MCF 10A (cell line): ENCODE measurements around the gene DUSP11. TPM values are rescaled to one million over a fixed set of nuclear protein-coding genes. Genes with fewer than 3 reads are reported as not detected.

ENCODE experiments used
- BruUV-seq: library from RNA; stranded (reverse); fragments of 400-500 nt; replicated peaks from 2 replicates; lab custom pipeline; 2021; lab: Mats Ljungman, UMichigan
- CTCF ChIA-PET: fragments of 300-600 bp; sonication (Branson Sonifier 250); formaldehyde crosslinking; extraction: SDS; loops from one replicate; lab custom pipeline; 2021; ENCODE audit warnings: antibody characterized with exemption, inconsistent platforms; lab: Yijun Ruan, JAX
- POLR2A ChIA-PET: fragments of 300-600, 350-650 bp; sonication (Branson Sonifier 250); formaldehyde crosslinking; extraction: SDS; loops from one replicate; lab custom pipeline; 2020; ENCODE audit warnings: antibody characterized with exemption, inconsistent platforms; lab: Yijun Ruan, JAX
- DNase-seq: peaks from one replicate; pipeline ENCODE4 v3.0.0-alpha.2; 2018; ENCODE audit not compliant: unreplicated experiment
- H3K27ac Mint-ChIP-seq: one replicate; pipeline ENCODE4 v1.8.0; 2022; ENCODE audit warnings: mild to moderate bottlenecking, low read depth, mixed read lengths; ENCODE audit not compliant: unreplicated experiment
- H3K27me3 Mint-ChIP-seq: one replicate; pipeline ENCODE4 v1.8.0; 2022; ENCODE audit warnings: mixed read lengths; ENCODE audit not compliant: insufficient read depth, unreplicated experiment
- H3K36me3 Mint-ChIP-seq: one replicate; pipeline ENCODE4 v1.8.0; 2022; ENCODE audit warnings: mild to moderate bottlenecking, moderate library complexity, mixed read lengths; ENCODE audit not compliant: insufficient read depth, unreplicated experiment
- H3K4me1 Mint-ChIP-seq: one replicate; pipeline ENCODE4 v1.8.0; 2022; ENCODE audit warnings: mixed read lengths; ENCODE audit not compliant: insufficient read depth, unreplicated experiment
- H3K4me3 Mint-ChIP-seq: one replicate; pipeline ENCODE4 v1.8.0; 2022; ENCODE audit warnings: mild to moderate bottlenecking, moderate library complexity, mixed read lengths; ENCODE audit not compliant: unreplicated experiment
- H3K9me3 Mint-ChIP-seq: one replicate; pipeline ENCODE4 v1.8.0; 2022; ENCODE audit warnings: mixed read lengths; ENCODE audit not compliant: unreplicated experiment
- CTCF ChIP-seq: fragments of 200-600 bp; IDR thresholded peaks from one replicate; pipeline ENCODE4 v1.8.0; 2022; ENCODE audit warnings: antibody characterized with exemption, mild to moderate bottlenecking; ENCODE audit not compliant: unreplicated experiment
- intact Hi-C: fragments of 100-400 bp; cut with micrococcal nuclease; formaldehyde crosslinking; loops from 2 replicates; pipeline ENCODE4 v1.14.1; 2022
- total RNA-seq: library from RNA; stranded (reverse); gene quantifications from 2 replicates; pipeline ENCODE4 v1.2.3, GENCODE V29; 2022

DUSP11 gene
- total RNA-seq, 1 experiment from 2014 or later, result 45.0 TPM

- H3K9me3 Mint-ChIP-seq, result no peaks in the 10 kb centered on the region
- POLR2A ChIA-PET, result interaction anchor here (0.5 to 1.7 kb wide), 34 partner anchors 10 to 612 kb away, joined by 3 to 21 read pairs (median 5); partner anchors contain the start of genes DGUOK, DUSP11, MOB1A and MTHFD2
- H3K27ac Mint-ChIP-seq, result peak overlapping the region; percentile 98
- BruUV-seq, result no TSS peak
- peaks cover 15% of the 10 kb centered on the region for H3K36me3 Mint-ChIP-seq
- DNase-seq, result no peak
- H3K4me3 Mint-ChIP-seq, result peak overlapping the region; percentile 6
- intact Hi-C loops, result loop anchor here (2.0 kb wide), 1 partner anchor 155 kb away; no protein-coding TSS in a partner anchor
- CTCF ChIA-PET, result interaction anchor here (0.6 to 7.4 kb wide), 18 partner anchors 11 to 571 kb away, joined by 3 to 137 read pairs (median 4); partner anchors contain the start of gene BOLA3
- peaks cover 33% of the 10 kb centered on the region for H3K4me1 Mint-ChIP-seq
- TF ChIP-seq CTCF, result no peak
- H3K27me3 Mint-ChIP-seq, result no peaks in the 10 kb centered on the region
Measured at GRCh38 chr2:73827660-73828388, 47.9 kb upstream of the DUSP11 start.

DNA sequence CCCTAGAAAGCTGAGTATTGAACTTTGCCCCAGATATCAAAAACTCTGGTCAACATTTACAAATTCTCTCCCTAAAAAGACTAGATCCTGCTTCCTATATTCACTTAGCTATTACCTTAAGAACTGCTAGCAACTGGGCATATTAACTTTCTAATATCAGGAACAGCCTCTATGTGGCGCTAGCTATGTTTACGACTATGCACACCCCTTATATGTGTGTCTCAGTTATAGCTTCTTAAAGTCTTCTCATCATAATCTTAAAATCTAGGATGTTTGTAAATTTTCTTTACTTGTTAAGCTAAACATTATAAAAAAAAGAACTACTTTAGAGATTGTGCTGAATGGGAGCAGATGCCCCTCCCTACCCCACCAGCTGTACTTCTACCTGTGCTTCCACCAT, 47.1 kb upstream of the DUSP11 start:
- DNase-seq, result peak; percentile 51
- Mint-ChIP-seq H3K27ac (no peak overlapping the region), H3K4me3 (no peak overlapping the region), H3K36me3 (peaks cover 7% of the 10 kb centered on the region), H3K27me3 (no peaks in the 10 kb centered on the region), H3K4me1 (peaks cover 28% of the 10 kb centered on the region), H3K9me3 (no peaks in the 10 kb centered on the region)
- ChIA-PET POLR2A (interaction anchor here (0.6 to 1.2 kb wide), 5 partner anchors 19 to 613 kb away, joined by 3 to 4 read pairs (median 3); partner anchors contain the start of gene MOB1A), CTCF (interaction anchor here (0.6 to 7.4 kb wide), 19 partner anchors 12 to 564 kb away, joined by 3 to 137 read pairs (median 3); partner anchors contain the start of genes BOLA3 and TPRKB)
- intact Hi-C loops, result no loop called here
- no TSS peak for BruUV-seq
- TF ChIP-seq CTCF, result peak; percentile 23

DNA sequence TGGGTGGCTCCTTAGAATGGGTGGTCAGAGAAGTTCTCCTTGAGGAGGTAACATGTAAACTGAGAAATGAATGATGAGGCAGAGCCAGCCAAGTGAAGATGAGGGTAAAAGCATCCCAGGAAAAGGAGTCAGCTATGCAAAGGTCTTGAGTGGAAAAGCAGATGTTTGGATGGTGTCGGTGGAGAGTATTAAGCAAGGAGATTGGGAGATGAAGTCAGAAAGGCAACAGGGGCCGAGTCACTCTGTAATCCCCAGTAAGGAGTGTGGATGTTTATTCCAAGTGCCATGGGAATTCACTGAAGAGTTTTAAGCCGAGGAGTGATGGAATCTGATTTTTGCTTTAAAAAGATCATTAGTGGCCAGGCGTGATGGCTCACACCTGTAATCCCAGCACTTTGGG, 45.5 kb upstream of the DUSP11 start:
- Mint-ChIP-seq H3K27ac (no peak overlapping the region), H3K4me1 (peaks cover 12% of the 10 kb centered on the region), H3K27me3 (no peaks in the 10 kb centered on the region), H3K9me3 (no peaks in the 10 kb centered on the region), H3K4me3 (no peak overlapping the region), H3K36me3 (no peaks in the 10 kb centered on the region)
- no peak for TF ChIP-seq CTCF
- ChIA-PET CTCF (interaction anchor here (0.6 to 7.4 kb wide), 13 partner anchors 9 to 567 kb away, joined by 3 to 137 read pairs (median 3); partner anchors contain the start of gene BOLA3), POLR2A (interaction anchor here (0.6 kb wide), 1 partner anchor 145 kb away, joined by 3 read pairs; no protein-coding TSS in a partner anchor)
- no TSS peak for BruUV-seq
- intact Hi-C loops, result loop anchor here (2.0 kb wide), 2 partner anchors 71 to 321 kb away; partner anchors contain the start of gene BOLA3
- no peak for DNase-seq

GRCh38 chr2:73823916-73824523, 44.1 kb upstream of the DUSP11 start:
- ChIA-PET CTCF (interaction anchor here (0.5 to 7.4 kb wide), 41 partner anchors 9 to 647 kb away, joined by 3 to 137 read pairs (median 4); partner anchors contain the start of gene BOLA3), POLR2A (interaction anchor here (0.8 to 2.1 kb wide), 5 partner anchors 64 to 355 kb away, joined by 3 to 9 read pairs (median 5); partner anchors contain the start of genes BOLA3, MOB1A and TPRKB)
- DNase-seq, result peak; percentile 81
- Mint-ChIP-seq H3K9me3 (no peaks in the 10 kb centered on the region), H3K36me3 (no peaks in the 10 kb centered on the region), H3K27ac (no peak overlapping the region), H3K4me1 (no peaks in the 10 kb centered on the region), H3K4me3 (no peak overlapping the region), H3K27me3 (no peaks in the 10 kb centered on the region)
- TF ChIP-seq CTCF, result peak; percentile 80
- intact Hi-C loops, result loop anchor here (1.0 to 2.0 kb wide), 4 partner anchors 69 to 511 kb away; partner anchors contain the start of gene BOLA3
- BruUV-seq, result no TSS peak
